Fibroblast of lung (primary cell): Measurements from ENCODE around the gene ANGPTL2.

ENCODE experiments used
- CTCF ChIP-seq, 2 donors: IDR thresholded peaks in 1 of 2; conservative IDR thresholded peaks in 1 of 2; 1 replicate in 1 of 2; 2 replicates in 1 of 2; pipeline ENCODE4 v1.5.1; 2011 to 2012; ENCODE audit warnings: low read length in 2 of 2, control low read depth in 1 of 2, inconsistent platforms in 1 of 2, low read depth in 1 of 2, mild to moderate bottlenecking in 1 of 2
- EZH2 ChIP-seq: IDR thresholded peaks from 2 replicates; pipeline ENCODE4 v1.5.1; 2012; ENCODE audit warnings: low read length, control low read depth, mild to moderate bottlenecking; ENCODE audit errors: missing control alignments

- TF ChIP-seq EZH2 = no peak
- TF ChIP-seq CTCF (conservative IDR thresholded peaks at IDR 0.05 in 1 of 2, IDR thresholded peaks at IDR 0.05 in 1 of 2; ENCODE audit: low read depth in 1 of 2, low read length in 2 of 2) = no peak
Measured at GRCh38 chr9:127075624-127076372, 46.6 kb downstream of the ANGPTL2 start.
